Peyer's patch (tissue), 4 donors: ENCODE measurements around the gene MCF2L2.

Experiments used
- POLR2A ChIP-seq, 2 donors: fragments of 450-650 bp; IDR thresholded peaks; one replicate each; pipeline ENCODE4 v1.5.1; 2017; ENCODE audit warnings: antibody characterized with exemption in 2 of 2, mild to moderate bottlenecking in 2 of 2, moderate library complexity in 2 of 2
- TF ChIP-seq, protein P1 (sequence below), 6 experiments: fragments of 450-650 bp in 4 of 6; fragments of 200-600 bp in 2 of 6; sonication (generic) in 1 of 6; IDR thresholded peaks; one replicate each; pipeline ENCODE4 v1.5.1; 2017 to 2019; ENCODE audit warnings: antibody characterized with exemption in 6 of 6, mild to moderate bottlenecking in 3 of 6, moderate library complexity in 1 of 6

- TF ChIP-seq, protein P1, sequence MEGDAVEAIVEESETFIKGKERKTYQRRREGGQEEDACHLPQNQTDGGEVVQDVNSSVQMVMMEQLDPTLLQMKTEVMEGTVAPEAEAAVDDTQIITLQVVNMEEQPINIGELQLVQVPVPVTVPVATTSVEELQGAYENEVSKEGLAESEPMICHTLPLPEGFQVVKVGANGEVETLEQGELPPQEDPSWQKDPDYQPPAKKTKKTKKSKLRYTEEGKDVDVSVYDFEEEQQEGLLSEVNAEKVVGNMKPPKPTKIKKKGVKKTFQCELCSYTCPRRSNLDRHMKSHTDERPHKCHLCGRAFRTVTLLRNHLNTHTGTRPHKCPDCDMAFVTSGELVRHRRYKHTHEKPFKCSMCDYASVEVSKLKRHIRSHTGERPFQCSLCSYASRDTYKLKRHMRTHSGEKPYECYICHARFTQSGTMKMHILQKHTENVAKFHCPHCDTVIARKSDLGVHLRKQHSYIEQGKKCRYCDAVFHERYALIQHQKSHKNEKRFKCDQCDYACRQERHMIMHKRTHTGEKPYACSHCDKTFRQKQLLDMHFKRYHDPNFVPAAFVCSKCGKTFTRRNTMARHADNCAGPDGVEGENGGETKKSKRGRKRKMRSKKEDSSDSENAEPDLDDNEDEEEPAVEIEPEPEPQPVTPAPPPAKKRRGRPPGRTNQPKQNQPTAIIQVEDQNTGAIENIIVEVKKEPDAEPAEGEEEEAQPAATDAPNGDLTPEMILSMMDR (IDR thresholded peaks at IDR 0.05) = no peak
- TF ChIP-seq POLR2A (IDR thresholded peaks at IDR 0.05) = no peak
These were observed 58.8 kb downstream of the MCF2L2 start for GRCh38 chr3:183369627-183370026.
